NCI-H510A treated with DMSO at 0.1 percent for 48 hours (cell line): Measurements from ENCODE around the gene PNLDC1.
"Not testable (repeated sequence)": the region's sequence is repeated elsewhere in the genome, so short reads cannot be mapped to it uniquely, and the experiment has no call there.

Source experiments
- DNase-seq: peaks from one replicate; lab custom pipeline; 2025; lab: John Stamatoyannopoulos, UW

PNLDC1 gene

DNA sequence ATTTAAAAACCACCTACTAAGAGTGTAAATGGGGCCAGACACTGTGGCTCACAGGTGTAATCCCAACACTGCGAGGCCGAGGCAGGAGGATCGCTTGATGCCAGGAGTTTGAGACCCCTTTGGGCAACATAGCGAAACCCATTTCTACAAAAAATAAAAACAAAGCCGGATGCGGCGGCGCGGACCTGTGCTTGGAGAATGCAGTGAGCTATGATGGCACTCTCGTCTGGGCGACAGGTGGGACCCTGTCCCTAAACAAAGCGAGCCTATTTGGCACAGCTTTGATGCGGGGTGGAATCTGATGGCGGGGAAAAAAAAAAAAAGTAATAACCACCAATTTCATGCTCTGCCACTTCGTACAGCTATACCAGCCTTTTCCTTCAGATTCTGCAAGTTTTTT lies 11.8 kb upstream of the PNLDC1 start:
- DNase-seq: no peak

GRCh38 chr6:159788753-159789376 lies 11.2 kb upstream of the PNLDC1 start:
- no peak for DNase-seq

GRCh38 chr6:159789377-159790148 lies 10.5 kb upstream of the PNLDC1 start, which contains the start of gene TCP1:
Gene TCP1 (minus strand): TSS chr6:159789602. CDS start chr6:159789468, 134 bp downstream.
- DNase-seq: peak; percentile 96

DNA sequence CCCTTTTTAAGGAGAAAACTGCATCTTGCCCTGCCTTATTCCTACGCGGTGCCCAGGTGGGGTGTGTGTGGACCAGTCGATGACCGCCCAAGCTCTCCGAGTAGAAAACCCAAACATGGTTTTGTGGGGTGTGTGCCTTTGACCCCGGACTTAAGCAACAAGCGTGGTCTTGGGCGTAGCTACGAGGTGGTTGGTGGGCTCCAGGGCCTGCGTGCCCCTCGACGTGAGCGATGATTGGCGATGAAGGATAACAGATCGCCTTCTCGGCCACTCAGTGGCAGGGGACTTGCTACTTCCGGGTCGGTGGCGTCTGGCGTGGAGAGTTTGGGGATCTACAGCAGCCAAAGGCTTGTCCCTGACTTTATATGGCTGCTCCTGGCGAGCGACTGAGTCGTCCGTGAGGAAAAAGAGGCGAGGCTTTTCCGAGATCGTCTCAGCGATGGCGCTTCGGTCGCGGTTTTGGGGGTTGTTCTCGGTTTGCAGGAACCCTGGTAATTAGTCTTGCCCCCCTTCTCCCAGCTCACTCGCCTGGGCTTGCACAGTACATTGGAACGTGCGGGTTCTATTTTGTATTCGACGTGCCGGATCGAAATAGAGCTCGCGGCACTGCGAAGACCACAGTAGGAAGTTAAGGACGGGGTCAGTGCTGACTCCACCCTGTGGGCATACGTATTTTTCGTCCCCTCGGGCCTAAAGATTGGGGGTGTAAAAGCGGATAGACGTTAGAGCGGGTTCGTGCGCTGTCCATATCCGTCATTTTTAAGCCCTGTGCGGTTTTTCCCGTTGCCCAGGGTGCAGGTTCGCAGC lies 9.7 kb upstream of the PNLDC1 start, which contains the start of gene MRPL18:
Gene MRPL18 (plus strand): TSS at position 319 of the 807 bp plus-strand sequence. CDS start 121 bp downstream, at position 440.
- DNase-seq: peak; percentile 84

GRCh38 chr6:159790956-159791598 lies 9.0 kb upstream of the PNLDC1 start:
- no peak for DNase-seq

- not testable (repeated sequence) for DNase-seq
Measured at GRCh38 chr6:159794976-159795375, 5.1 kb upstream of the PNLDC1 start.

DNA sequence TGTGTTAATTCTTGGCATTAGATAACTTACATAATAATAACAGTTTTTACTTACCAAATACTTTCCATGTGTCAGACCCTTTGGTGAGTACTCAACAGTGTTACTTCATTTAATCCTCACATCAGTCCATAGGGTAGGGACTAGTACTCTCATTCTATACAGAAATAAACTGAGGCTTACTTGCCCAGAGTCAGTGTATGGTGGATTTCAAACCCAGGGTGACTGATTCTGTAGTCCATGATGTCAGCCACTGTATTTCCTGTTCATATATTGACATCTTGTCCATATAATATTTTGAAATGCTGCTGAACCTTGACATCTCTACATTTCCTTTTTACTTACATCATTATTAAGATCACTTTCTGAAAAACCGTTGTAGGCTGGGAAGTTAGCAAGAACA lies 2.5 kb upstream of the PNLDC1 start:
- DNase-seq: no peak

GRCh38 chr6:159801935-159802334 lies 1.9 kb downstream of the PNLDC1 start:
- DNase-seq: no peak

DNA sequence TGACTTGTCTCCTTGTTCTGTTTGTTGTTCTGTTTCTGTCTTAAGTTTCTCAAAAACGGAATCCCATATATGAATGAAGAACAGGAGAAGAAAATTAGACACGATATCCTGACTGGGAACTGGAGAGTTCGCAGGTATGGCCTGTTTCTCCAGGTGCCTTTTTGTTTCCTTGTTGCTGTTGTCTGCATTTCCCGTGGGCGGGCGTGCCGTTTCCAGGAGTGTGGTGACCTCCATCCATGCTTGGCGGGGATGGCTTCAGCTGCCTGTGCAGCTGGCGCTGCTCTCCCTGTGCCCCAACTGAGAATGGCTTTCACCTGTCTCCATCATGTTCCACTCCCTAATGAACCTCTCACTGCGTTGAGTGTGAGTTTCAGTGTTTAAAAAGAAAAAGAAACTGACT lies 4.4 kb downstream of the PNLDC1 start:
- no peak for DNase-seq

GRCh38 chr6:159805440-159806020 lies 5.5 kb downstream of the PNLDC1 start:
- DNase-seq: no peak

DNA sequence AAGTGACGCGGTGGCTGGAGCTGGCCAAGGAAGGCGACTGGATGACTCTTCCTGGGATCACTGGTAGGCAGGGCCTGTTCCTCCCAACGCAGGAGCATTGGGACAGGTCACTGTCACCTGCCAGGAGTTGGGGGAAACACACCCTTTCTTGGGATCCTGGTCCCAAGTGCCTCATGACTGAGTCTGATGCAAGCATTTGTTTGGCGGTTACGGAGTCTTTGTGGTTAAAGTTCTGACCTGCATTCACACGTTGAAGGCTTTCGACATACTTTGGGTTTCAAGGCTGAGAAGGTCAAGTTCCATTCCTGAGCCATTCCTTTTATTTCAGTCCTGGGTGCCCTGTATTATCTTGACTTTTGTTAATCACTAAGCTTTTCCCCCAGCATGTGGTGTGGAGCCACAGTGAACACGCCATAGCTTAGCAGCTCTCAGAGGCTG lies 6.0 kb downstream of the PNLDC1 start:
- no peak for DNase-seq

- no peak for DNase-seq
Measured at GRCh38 chr6:159807150-159807858, 7.2 kb downstream of the PNLDC1 start.

DNA sequence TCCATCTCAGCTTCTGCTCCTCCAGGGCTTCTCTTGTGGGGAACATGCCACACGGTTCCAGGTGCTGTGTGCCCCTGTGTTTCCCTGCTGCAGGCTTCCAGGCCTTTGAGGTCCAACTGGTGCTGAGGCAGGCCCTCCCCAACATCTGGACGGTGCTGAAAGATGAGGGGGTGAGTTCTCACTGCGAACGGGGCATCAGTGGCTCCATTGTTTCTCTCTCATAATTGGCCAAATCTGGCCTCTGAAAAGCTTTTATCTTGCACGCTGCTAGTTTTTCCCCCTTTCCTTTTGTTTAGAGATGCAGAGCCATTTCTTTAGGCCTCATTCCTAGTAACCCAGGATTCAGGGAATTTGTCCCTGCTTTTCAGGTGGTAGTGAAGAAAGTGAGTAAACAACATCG lies 8.6 kb downstream of the PNLDC1 start:
- DNase-seq: no peak

DNA sequence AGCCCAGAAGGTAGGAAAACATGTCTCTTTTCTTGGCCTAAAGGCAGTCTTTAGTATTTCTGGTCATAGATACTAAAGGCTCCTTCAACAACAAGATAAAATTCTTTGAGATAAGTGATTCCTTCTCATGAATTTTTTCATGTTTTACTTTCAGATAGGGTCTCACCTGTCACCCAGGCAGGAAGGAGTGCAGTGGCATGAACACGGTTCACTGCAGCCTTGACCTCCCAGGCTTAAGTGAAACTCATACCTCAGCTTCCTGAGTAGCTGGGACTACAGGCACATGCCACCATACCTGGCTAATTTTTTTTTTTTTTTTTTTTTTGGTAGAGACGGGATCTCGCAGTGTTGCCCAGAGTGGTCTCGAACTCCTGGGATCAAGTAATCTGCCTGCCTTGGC lies 9.1 kb downstream of the PNLDC1 start:
- no peak for DNase-seq

DNA sequence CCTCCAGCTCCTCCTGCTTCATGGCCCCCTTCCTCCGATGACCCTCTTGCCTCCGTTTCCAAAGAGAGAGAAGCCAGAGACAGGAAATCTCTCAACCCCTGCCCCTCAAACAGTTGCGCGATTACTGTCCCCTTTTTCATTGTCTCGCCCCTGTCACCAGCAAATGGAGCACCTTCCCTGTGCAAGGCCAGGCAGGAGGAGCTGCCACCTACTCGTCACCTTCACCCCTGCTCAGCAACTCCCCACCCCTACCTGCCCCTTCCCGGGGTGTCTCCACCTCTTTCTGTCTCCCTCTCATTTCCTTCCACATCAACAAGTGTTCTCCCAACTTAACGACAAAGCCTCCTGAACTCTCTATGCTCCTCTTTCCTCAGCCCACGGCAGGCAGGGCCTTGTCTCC lies 13.7 kb downstream of the PNLDC1 start:
- DNase-seq: no peak

DNA sequence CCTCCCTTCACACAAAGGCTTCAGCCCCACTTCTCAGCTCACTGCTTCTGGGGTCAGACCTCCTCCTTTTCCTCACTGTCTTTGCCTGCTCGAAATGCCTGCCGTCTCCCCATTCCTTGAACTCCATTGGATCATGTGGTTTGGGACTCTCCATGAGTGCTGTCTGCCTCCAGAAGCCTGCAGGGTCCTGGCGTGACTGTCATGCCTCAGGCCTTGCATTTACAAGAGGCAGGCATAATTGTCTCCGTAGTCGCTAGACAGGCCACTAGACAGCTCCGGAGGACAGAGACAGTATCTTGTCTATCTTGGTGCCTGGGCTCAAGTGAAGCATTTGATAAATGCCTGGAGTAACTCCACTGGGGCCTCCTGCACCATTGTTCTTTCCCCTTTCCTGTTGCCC lies 15.3 kb downstream of the PNLDC1 start:
- DNase-seq: no peak

GRCh38 chr6:159816775-159817174 lies 16.7 kb downstream of the PNLDC1 start:
- DNase-seq: not testable (repeated sequence)

GRCh38 chr6:159817951-159818739 lies 18.1 kb downstream of the PNLDC1 start:
- DNase-seq: no peak

DNA sequence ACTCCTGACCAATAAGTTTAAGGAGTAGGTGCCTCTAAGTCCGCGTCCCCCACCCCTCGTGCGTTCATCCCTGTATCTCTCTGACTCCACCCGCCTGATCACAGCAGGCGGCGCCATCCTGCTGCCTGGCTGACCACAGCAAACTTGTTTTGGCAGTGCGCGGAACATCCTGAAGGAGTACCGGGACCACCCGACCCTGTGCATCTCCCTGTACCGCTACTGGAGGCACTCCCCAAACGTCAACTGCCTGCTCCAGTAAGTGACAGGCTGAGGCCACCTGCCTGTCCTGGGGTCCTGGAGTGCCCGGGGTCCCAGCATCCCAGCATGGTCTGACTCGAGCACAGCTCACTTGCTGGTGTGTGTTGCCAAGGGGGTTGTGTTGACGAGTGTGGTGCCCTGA lies 19.0 kb downstream of the PNLDC1 start:
- DNase-seq: no peak

DNA sequence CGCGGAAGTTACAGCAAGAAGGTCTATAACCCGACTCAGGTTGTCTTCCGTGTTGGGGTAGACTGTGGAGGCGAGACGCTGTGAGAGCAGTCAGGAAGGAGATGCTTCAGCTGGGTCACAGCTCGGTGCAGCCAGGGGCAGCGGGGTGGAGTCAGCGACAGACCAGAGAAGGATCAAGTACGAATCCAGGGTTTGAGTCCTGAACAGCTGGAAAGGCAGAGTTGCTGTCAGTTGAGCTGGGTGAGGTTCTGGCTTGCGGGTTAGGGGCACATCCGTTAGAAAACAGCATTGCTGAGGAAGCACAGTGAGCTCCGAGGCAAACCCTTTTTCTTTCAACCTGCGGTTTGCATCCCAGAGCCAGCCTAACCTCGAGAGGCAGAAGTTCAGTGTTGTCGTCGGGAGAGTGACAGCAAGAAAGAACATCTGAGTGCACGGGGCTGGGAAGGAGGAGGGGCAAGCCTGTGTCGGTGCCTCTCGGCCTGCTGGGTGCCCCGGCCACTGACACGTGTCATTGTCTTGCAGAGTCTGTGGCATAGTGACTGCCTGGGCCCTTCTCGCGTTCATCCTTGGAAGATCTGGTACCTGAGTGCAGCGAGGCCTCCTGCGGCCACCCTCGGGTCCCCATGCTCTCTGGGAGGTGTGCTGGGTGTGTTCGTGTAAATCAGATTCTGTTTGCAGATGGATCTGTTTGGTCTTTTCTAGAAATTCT lies 20.0 kb downstream of the PNLDC1 start:
- DNase-seq: no peak
